ENCODE results near the gene DNAH17. TPM values are rescaled to one million over a fixed set of nuclear protein-coding genes. Genes with fewer than 3 reads are reported as not detected.

DNAH17 gene
- total RNA-seq, 2 donors from 2014 or later: not detected

GRCh38 chr17:78411241-78411857 is 165.8 kb downstream of the DNAH17 start:
- H3K36me3 ChIP-seq (replicated peaks in 1 of 2; ENCODE audit: insufficient read depth in 1 of 2, low read depth in 2 of 2): no peaks in the 10 kb centered on the region
- H3K4me3 ChIP-seq: no peak overlapping the region
- no peak overlapping the region for H3K27ac ChIP-seq
- ATAC-seq (no peak), DNase-seq (no peak)
- H3K4me1 ChIP-seq: peaks cover 27% of the 10 kb centered on the region
- intact Hi-C loops (cut with DNase I): no loop called here
- WGBS, 2 donors: 85 to 89% methylated on average over 13 to 17 of the region's 17 CpGs
- no peaks in the 10 kb centered on the region for H3K27me3 ChIP-seq
- TF ChIP-seq POLR2A (IDR thresholded peaks at IDR 0.05): no peak
- no peak for TF ChIP-seq CTCF (IDR thresholded peaks at IDR 0.05)
- no peaks in the 10 kb centered on the region for H3K9me3 ChIP-seq

GRCh38 chr17:78409191-78409928 is 167.8 kb downstream of the DNAH17 start:
- peak overlapping the region; percentile 10 to 45 (median 37) for H3K27ac ChIP-seq
- no peak for TF ChIP-seq POLR2A (IDR thresholded peaks at IDR 0.05)
- TF ChIP-seq CTCF (IDR thresholded peaks at IDR 0.05): no peak
- DNase-seq (peak; percentile 70 to 86 (median 84)), ATAC-seq (peak; percentile 74)
- H3K27me3 ChIP-seq: no peaks in the 10 kb centered on the region
- no peak overlapping the region for H3K4me3 ChIP-seq
- intact Hi-C loops (cut with DNase I): no loop called here
- peaks cover 0 to 2% of the 10 kb centered on the region in 2 donors for H3K36me3 ChIP-seq (replicated peaks in 1 of 2; ENCODE audit: insufficient read depth in 1 of 2, low read depth in 2 of 2)
- 30 to 37% methylated on average over 11 to 12 of the region's 12 CpGs for WGBS, 2 donors
- no peaks in the 10 kb centered on the region for H3K9me3 ChIP-seq
- peaks cover 24% of the 10 kb centered on the region for H3K4me1 ChIP-seq

- Histone ChIP-seq H3K4me1 (peaks cover 24% of the 10 kb centered on the region), H3K4me3 (no peak overlapping the region), H3K9me3 (no peaks in the 10 kb centered on the region), H3K27me3 (no peaks in the 10 kb centered on the region), H3K27ac (peak overlapping the region in 3 of 4 donors; percentile 30 to 45 (median 44)), H3K36me3 (replicated peaks in 1 of 2; ENCODE audit: insufficient read depth in 1 of 2, low read depth in 2 of 2) (peaks cover 3 to 7% of the 10 kb centered on the region in 2 donors)
- no peak for DNase-seq
- TF ChIP-seq POLR2A (IDR thresholded peaks at IDR 0.05): no peak
- TF ChIP-seq CTCF (IDR thresholded peaks at IDR 0.05): no peak
- intact Hi-C loops (cut with DNase I): no loop called here
- 69 to 94% methylated on average over 5 to 23 of the region's 23 CpGs for WGBS, 2 donors
- no peak for ATAC-seq
These were observed 168.6 kb downstream of the DNAH17 start for GRCh38 chr17:78408476-78409050.

GRCh38 chr17:78407387-78408000 is 169.7 kb downstream of the DNAH17 start:
- no peak overlapping the region for H3K4me3 ChIP-seq
- H3K27ac ChIP-seq: no peak overlapping the region
- no peaks in the 10 kb centered on the region for H3K9me3 ChIP-seq
- TF ChIP-seq CTCF (IDR thresholded peaks at IDR 0.05): no peak
- peak in 2 of 4 donors; percentile 40 to 51 for DNase-seq
- peaks cover 6 to 12% of the 10 kb centered on the region in 2 donors for H3K36me3 ChIP-seq (replicated peaks in 1 of 2; ENCODE audit: insufficient read depth in 1 of 2, low read depth in 2 of 2)
- H3K27me3 ChIP-seq: no peaks in the 10 kb centered on the region
- ATAC-seq: no peak
- peaks cover 24% of the 10 kb centered on the region for H3K4me1 ChIP-seq
- intact Hi-C loops (cut with DNase I): no loop called here
- WGBS, 2 donors: 88 to 93% methylated on average over 4 to 7 of the region's 7 CpGs
